B cell (primary cell): ENCODE results near the gene FRAT2. TPM values are rescaled to one million over a fixed set of nuclear protein-coding genes. Genes with fewer than 3 reads are reported as not detected.

Experiments
- ATAC-seq: fragments of 200-7000 bp; cut with Tn5 transposase; one replicate; pipeline ENCODE4 v1.10.0; 2021; ENCODE audit warnings: low read depth, mild to moderate bottlenecking, moderate number of reproducible peaks, moderate library complexity
- CTCF ChIA-PET: fragments of 350-600 bp; sonication (Branson Sonifier 250); formaldehyde crosslinking; loops from one replicate; lab custom pipeline; 2021; ENCODE audit warnings: antibody characterized with exemption, inconsistent platforms; lab: Charles Lee
- POLR2A ChIA-PET: fragments of 350-600 bp; sonication (Branson Sonifier 250); formaldehyde crosslinking; loops from one replicate; lab custom pipeline; 2021; ENCODE audit warnings: antibody characterized with exemption; lab: Charles Lee
- DNase-seq: peaks from one replicate; pipeline ENCODE4 v3.0.0; 2013
- H2AFZ ChIP-seq: 2 replicates; pipeline ENCODE4 v1.6.1; 2012; ENCODE audit warnings: mild to moderate bottlenecking, low read depth, low read length; ENCODE audit not compliant: insufficient read depth, poor library complexity, severe bottlenecking
- H3K27ac ChIP-seq, 2 donors: 1 replicate in 1 of 2; 2 replicates in 1 of 2; pipeline ENCODE4 v1.5.1; 2012 to 2013; ENCODE audit warnings: low read length in 2 of 2, mild to moderate bottlenecking in 2 of 2, moderate library complexity in 1 of 2
- H3K27me3 ChIP-seq, 4 experiments: fragments of 200-600 bp in 1 of 4; sonication (generic) in 1 of 4; replicated peaks in 1 of 4; 1 replicate in 2 of 4; 2 replicates in 2 of 4; pipeline versions ENCODE4 v1.6.1 to v1.7.0; 2013 to 2016; ENCODE audit warnings: low read length in 3 of 4, mild to moderate bottlenecking in 2 of 4, mixed read lengths in 1 of 4, moderate library complexity in 1 of 4; ENCODE audit not compliant: insufficient read depth in 4 of 4, control insufficient read depth in 3 of 4; ENCODE audit errors: control extremely low read depth in 1 of 4
- H3K36me3 ChIP-seq, 2 experiments: replicated peaks in 1 of 2; 1 replicate in 1 of 2; 2 replicates in 1 of 2; pipeline versions ENCODE4 v1.6.1 to v1.7.1; 2013; ENCODE audit warnings: low read length in 1 of 2; ENCODE audit not compliant: insufficient read depth in 2 of 2, control insufficient read depth in 1 of 2; ENCODE audit errors: control extremely low read depth in 1 of 2, extremely low read depth in 1 of 2
- H3K4me1 ChIP-seq, 2 donors: fragments of 200-600 bp in 1 of 2; sonication (generic) in 1 of 2; 1 replicate in 1 of 2; 2 replicates in 1 of 2; pipeline versions ENCODE4 v1.5.1 to v1.6.1; 2013 to 2017; ENCODE audit warnings: low read length in 2 of 2; ENCODE audit not compliant: control insufficient read depth in 2 of 2, insufficient read depth in 2 of 2
- H3K4me2 ChIP-seq: replicated peaks from 2 replicates; pipeline ENCODE3; 2012; ENCODE audit warnings: mild to moderate bottlenecking, low read depth, low read length; ENCODE audit not compliant: poor library complexity, severe bottlenecking
- H3K4me3 ChIP-seq, 5 experiments: fragments of 200-600 bp in 1 of 5; sonication (generic) in 1 of 5; 1 replicate in 3 of 5; 2 replicates in 2 of 5; pipeline versions ENCODE4 v1.5.1 to v1.7.0; 2011 to 2016; ENCODE audit warnings: low read length in 4 of 5, mild to moderate bottlenecking in 4 of 5, low read depth in 2 of 5, control low read depth in 1 of 5, moderate library complexity in 1 of 5; ENCODE audit not compliant: insufficient read depth in 1 of 5; ENCODE audit errors: control extremely low read depth in 1 of 5, extremely low read depth in 1 of 5
- H3K79me2 ChIP-seq: fragments of 200-600 bp; sonication (generic); one replicate; pipeline ENCODE4 v1.6.0; 2016; ENCODE audit warnings: low read length; ENCODE audit not compliant: control insufficient read depth, insufficient read depth
- H3K9ac ChIP-seq: fragments of 200-600 bp; sonication (generic); 2 replicates; pipeline ENCODE4 v1.6.1; 2017; ENCODE audit warnings: mild to moderate bottlenecking, low read length, moderate library complexity
- H3K9me3 ChIP-seq, 3 donors: one replicate each; pipeline versions ENCODE4 v1.6.1 to v1.7.1; 2013; ENCODE audit warnings: low read length in 2 of 3; ENCODE audit not compliant: control insufficient read depth in 2 of 3, insufficient read depth in 1 of 3; ENCODE audit errors: control extremely low read depth in 1 of 3
- H4K20me1 ChIP-seq: 2 replicates; pipeline ENCODE4 v1.6.0; 2012; ENCODE audit warnings: mild to moderate bottlenecking, low read length; ENCODE audit not compliant: insufficient read depth, control insufficient read depth, poor library complexity, severe bottlenecking
- H3K27ac Mint-ChIP-seq: one replicate; pipeline ENCODE4 v1.8.0; 2021; ENCODE audit warnings: mixed read lengths
- H3K27me3 Mint-ChIP-seq: one replicate; pipeline ENCODE4 v1.8.0; 2021; ENCODE audit warnings: mixed read lengths
- H3K4me1 Mint-ChIP-seq: one replicate; pipeline ENCODE4 v1.8.0; 2021; ENCODE audit warnings: mixed read lengths
- H3K4me3 Mint-ChIP-seq: one replicate; pipeline ENCODE4 v1.8.0; 2021; ENCODE audit warnings: mixed read lengths
- H3K9me3 Mint-ChIP-seq: one replicate; pipeline ENCODE4 v1.8.0; 2022; ENCODE audit warnings: mixed read lengths; ENCODE audit not compliant: insufficient read depth
- EZH2 ChIP-seq: IDR thresholded peaks from 2 replicates; pipeline ENCODE4 v1.6.1; 2012; ENCODE audit warnings: borderline replicate concordance, low read depth, mild to moderate bottlenecking, moderate library complexity, low read length; ENCODE audit not compliant: insufficient read depth, poor library complexity, severe bottlenecking
- WGBS: methylation state at CpG from one replicate; pipeline ENCODE4 v1.1.5; 2013; ENCODE audit warnings: missing lambda C conversion rate; ENCODE audit not compliant: insufficient coverage; 5-methylcytosine and 5-hydroxymethylcytosine counted together
- intact Hi-C: fragments of 100-400 bp; cut with micrococcal nuclease; formaldehyde crosslinking; loops from one replicate; pipeline ENCODE4 v1.10.0; 2022
- polyA plus RNA-seq: library from polyadenylated mRNA; depleted of rRNA; stranded (reverse); fragments of >200 nt; gene quantifications from 2 replicates; pipeline ENCODE4 v1.2.3, GENCODE V29; 2012
- total RNA-seq, 2 donors: library from RNA; stranded (reverse); fragments of 120-200 nt in 1 of 2; gene quantifications; 1 replicate in 1 of 2; 2 replicates in 1 of 2; pipeline versions ENCODE4 v1.2.3 to v1.2.4, GENCODE V29; 2013 to 2022
- TF ChIP-seq, protein P1 (sequence below): fragments of 200-600 bp; IDR thresholded peaks from one replicate; pipeline ENCODE4 v1.8.0; 2022; ENCODE audit warnings: antibody characterized with exemption, mild to moderate bottlenecking

The FRAT2 gene
- total and polyA plus RNA-seq, 2 donors (not counting 1 experiment from before 2014, with no cell fraction given) = 4.9 to 30.2 TPM

DNA sequence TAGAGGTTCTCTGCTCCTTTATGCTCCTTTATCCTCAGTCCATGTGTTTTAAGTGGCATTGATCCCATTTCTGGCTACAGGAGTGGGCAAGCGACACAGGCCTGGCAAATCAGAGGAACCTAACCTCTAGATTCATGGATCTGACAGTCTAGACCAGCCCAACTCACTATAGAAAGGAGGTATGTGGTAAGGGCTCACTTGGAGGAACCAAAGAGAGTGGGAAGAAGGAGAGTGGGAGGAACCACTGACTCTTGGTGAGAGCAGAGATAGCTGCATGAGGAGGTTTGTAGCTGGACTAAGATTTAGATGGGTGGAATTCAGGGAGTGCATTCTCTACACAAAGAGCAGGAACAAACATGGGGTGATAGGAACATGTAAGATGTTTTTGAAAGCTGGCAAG, 27.1 kb downstream of the FRAT2 start:
- no peaks in the 10 kb centered on the region for H3K9me3 Mint-ChIP-seq
- CTCF ChIA-PET = interaction anchor here (1.3 kb wide), 1 partner anchor 29 kb away, joined by 5 read pairs; no protein-coding TSS in a partner anchor
- intact Hi-C loops = no loop called here
- H3K4me1 ChIP-seq = no peaks in the 10 kb centered on the region
- no peak overlapping the region for H2AFZ ChIP-seq
- no peak for TF ChIP-seq EZH2
- TF ChIP-seq, protein P1, sequence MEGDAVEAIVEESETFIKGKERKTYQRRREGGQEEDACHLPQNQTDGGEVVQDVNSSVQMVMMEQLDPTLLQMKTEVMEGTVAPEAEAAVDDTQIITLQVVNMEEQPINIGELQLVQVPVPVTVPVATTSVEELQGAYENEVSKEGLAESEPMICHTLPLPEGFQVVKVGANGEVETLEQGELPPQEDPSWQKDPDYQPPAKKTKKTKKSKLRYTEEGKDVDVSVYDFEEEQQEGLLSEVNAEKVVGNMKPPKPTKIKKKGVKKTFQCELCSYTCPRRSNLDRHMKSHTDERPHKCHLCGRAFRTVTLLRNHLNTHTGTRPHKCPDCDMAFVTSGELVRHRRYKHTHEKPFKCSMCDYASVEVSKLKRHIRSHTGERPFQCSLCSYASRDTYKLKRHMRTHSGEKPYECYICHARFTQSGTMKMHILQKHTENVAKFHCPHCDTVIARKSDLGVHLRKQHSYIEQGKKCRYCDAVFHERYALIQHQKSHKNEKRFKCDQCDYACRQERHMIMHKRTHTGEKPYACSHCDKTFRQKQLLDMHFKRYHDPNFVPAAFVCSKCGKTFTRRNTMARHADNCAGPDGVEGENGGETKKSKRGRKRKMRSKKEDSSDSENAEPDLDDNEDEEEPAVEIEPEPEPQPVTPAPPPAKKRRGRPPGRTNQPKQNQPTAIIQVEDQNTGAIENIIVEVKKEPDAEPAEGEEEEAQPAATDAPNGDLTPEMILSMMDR = no peak
- no peaks in the 10 kb centered on the region for H3K27me3 Mint-ChIP-seq
- POLR2A ChIA-PET = no interaction called here
- WGBS = 100% methylated on average over 1 of the region's 1 CpG
- no peak overlapping the region for H3K4me3 ChIP-seq
- no peak overlapping the region for H3K27ac Mint-ChIP-seq
- H3K9me3 ChIP-seq = no peaks in the 10 kb centered on the region
- H3K4me1 Mint-ChIP-seq = no peaks in the 10 kb centered on the region
- ATAC-seq (no peak), DNase-seq (no peak)
- H3K79me2 ChIP-seq = no peaks in the 10 kb centered on the region
- H4K20me1 ChIP-seq = no peaks in the 10 kb centered on the region
- no peaks in the 10 kb centered on the region for H3K27me3 ChIP-seq
- H3K9ac ChIP-seq = no peak overlapping the region
- H3K4me3 Mint-ChIP-seq = no peak overlapping the region
- no peak overlapping the region for H3K27ac ChIP-seq
- no peaks in the 10 kb centered on the region for H3K36me3 ChIP-seq
- no peak overlapping the region for H3K4me2 ChIP-seq

GRCh38 chr10:97302088-97302791, 32.3 kb downstream of the FRAT2 start:
- Histone ChIP-seq H3K27me3 (no peaks in the 10 kb centered on the region), H3K4me2 (no peak overlapping the region), H2AFZ (no peak overlapping the region), H3K4me1 (no peaks in the 10 kb centered on the region), H3K27ac (no peak overlapping the region), H3K9ac (no peak overlapping the region), H4K20me1 (no peaks in the 10 kb centered on the region), H3K36me3 (no peaks in the 10 kb centered on the region), H3K4me3 (no peak overlapping the region), H3K9me3 (no peaks in the 10 kb centered on the region), H3K79me2 (no peaks in the 10 kb centered on the region)
- TF ChIP-seq, protein P1 = no peak
- TF ChIP-seq EZH2 = no peak
- POLR2A ChIA-PET = no interaction called here
- CTCF ChIA-PET = no interaction called here
- Mint-ChIP-seq H3K9me3 (no peaks in the 10 kb centered on the region), H3K27ac (no peak overlapping the region), H3K4me1 (no peaks in the 10 kb centered on the region), H3K4me3 (no peak overlapping the region), H3K27me3 (peaks cover 4% of the 10 kb centered on the region)
- intact Hi-C loops = no loop called here
- ATAC-seq (no peak), DNase-seq (no peak)
- WGBS = 95% methylated on average over 6 of the region's 11 CpGs
